HT1080 (cell line): Measurements from ENCODE around the gene TMPRSS6. TPM values are rescaled to one million over a fixed set of nuclear protein-coding genes. Genes with fewer than 3 reads are reported as not detected.

Experiments used
- DNase-seq: peaks from one replicate; pipeline ENCODE4 v3.0.0-alpha.2; 2015; ENCODE audit warnings: low read depth
- total RNA-seq: library from RNA; depleted of rRNA; stranded (reverse); fragments of >200 nt; shearing (Covaris generic); gene quantifications from 2 replicates; pipeline ENCODE4 v1.2.3, GENCODE V29; 2014

The TMPRSS6 gene
- total RNA-seq, 1 experiment from 2014 or later = 0.11 TPM

GRCh38 chr22:37052386-37053309, 56.9 kb downstream of the TMPRSS6 start:
- DNase-seq = no peak

DNA sequence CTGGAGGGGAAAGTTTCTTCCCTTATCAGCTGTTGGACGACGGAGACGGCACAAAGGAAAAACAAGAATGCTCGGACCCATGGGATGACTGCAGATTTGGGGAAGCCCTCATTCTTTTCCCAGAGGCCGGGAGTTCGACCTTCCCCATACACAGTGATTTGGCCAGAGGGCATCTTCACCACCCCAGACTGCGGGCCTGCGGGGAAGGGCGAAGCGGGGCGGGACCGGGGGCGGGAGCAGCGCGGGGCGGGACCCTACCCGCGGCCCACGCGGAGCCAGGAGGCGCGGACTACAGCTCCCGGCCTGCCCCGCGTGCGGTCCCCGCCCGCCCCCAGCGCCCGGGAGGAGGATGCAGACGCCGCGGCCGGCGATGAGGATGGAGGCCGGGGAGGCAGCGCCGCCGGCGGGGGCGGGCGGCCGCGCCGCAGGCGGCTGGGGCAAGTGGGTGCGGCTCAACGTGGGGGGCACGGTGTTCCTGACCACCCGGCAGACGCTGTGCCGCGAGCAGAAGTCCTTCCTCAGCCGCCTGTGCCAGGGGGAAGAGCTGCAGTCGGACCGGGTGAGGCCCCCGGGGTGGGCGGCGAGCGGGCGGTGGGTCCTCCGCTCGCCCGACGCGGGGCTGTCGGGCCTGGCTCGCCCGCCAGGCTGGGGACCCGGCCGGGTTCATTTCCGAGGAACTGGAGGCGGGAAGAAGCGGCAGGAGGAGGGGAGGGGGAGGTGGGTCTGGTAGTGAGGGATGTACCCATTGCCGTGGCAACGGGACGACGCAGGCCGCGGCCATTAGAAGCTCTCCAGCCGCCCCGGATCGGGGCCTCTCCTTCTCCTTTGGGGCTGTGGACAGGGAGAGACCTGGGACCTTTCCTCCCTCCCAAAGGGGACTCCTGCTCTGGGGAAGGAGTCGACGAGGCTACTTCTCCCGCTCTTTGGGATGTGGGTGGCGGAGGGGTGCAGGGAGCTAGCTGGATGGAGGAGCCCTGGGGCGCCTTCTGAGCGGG, 57.8 kb downstream of the TMPRSS6 start, which contains the start of gene KCTD17:
Gene KCTD17, plus strand, starts transcription at position 352 of the 995 bp plus-strand sequence. Its CDS starts 19 bp downstream, at position 371.
- peak; percentile 59 for DNase-seq

DNA sequence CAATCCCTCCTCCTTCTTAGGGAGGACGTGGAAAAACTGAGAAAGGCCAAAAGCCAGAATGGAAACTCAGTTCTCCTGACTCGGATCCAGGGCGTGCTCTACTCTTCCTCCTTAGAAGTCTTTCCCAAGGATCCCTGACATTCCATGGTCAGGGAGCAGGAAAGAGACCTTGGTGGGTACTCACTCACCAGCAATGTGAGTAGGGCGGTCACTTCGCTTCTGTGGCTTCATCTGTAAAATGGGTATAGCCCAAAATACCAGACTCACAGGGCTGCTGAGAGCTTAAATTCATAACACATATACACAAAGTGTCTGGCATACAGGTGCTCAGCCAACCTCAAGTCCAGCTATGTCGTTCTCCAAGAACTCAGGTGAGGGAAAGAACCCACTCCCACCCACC, 58.6 kb downstream of the TMPRSS6 start:
- no peak for DNase-seq

DNA sequence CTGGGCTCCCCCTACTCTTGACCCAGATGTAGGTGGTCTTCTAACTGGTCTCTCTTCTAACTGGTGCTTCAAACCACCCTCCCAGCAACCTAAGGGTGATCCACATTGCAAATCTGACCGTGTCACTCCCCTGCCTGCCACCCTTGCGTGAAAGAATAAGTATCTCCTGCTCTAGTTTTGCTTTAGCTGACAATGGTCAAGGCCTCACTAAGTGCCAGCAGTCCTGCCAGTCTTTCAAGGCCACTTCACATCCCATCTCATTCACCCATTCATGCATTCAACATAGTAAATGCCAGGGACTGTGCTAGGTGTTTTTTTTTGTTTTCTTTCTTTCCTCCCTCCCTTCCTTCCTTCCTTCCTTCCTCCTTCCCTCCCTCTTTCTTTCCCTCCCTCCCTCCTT, 60.3 kb downstream of the TMPRSS6 start:
- no peak for DNase-seq

- no peak for DNase-seq
These were observed 61.4 kb downstream of the TMPRSS6 start for GRCh38 chr22:37048133-37048532.

GRCh38 chr22:37047006-37047405, 62.5 kb downstream of the TMPRSS6 start:
- no peak for DNase-seq

GRCh38 chr22:37046589-37046988, 62.9 kb downstream of the TMPRSS6 start:
- DNase-seq = no peak

DNA sequence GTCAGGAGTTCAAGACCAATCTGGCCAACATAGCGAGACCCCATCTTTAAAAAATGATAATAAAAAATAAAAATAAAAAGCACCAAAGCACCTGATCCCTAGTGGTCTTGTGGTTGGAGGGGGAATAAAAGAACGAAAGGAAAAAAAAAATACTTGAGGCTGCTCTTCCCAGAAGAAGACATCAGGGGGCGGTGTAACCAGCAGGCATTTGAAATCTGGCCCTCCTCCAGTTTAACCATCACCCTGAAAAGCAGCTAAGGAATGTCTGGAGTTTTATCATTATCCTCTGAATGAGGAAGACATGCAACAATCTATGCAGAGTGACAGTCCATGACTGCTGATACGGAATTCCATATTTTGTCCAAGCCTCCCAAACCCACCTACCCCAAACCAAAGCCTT, 63.6 kb downstream of the TMPRSS6 start:
- peak; percentile 16 for DNase-seq

- DNase-seq = no peak
These were observed 64.6 kb downstream of the TMPRSS6 start for GRCh38 chr22:37044634-37045625.

DNA sequence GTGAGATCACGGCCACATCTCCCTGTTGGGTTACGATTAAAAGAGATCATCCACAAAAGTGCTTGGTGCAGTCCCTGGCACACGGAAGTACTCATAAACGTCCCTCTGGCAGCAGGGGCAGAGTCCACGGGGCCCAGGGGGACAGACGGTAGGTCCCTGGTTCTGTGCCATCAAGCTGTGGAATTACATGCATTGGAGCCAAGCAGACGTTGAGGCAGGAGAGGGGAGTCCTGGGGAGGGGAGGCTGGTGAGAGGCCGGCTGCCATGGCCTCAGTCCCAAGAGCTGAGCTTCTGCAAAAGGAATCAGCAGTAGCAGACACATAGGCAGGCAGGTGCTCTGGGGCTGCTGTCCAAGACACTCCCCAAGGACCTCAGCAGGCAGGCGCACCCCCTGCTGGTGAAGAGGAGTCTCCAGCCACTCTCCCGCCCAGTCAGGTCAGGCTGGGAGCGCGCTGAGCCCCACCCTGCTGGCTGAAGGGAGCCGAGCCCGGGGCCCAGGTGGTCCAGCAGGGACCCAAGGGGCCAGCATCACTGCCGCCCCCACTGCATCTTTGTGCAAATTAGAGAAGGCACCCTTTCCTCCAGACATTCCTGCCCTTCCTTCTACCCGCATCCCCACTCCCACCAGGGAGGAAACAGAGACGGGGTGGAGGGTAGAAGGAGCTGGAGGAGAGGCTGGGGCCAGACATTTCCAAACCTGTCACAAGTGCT, 65.5 kb downstream of the TMPRSS6 start:
- DNase-seq = peak; percentile 61

DNA sequence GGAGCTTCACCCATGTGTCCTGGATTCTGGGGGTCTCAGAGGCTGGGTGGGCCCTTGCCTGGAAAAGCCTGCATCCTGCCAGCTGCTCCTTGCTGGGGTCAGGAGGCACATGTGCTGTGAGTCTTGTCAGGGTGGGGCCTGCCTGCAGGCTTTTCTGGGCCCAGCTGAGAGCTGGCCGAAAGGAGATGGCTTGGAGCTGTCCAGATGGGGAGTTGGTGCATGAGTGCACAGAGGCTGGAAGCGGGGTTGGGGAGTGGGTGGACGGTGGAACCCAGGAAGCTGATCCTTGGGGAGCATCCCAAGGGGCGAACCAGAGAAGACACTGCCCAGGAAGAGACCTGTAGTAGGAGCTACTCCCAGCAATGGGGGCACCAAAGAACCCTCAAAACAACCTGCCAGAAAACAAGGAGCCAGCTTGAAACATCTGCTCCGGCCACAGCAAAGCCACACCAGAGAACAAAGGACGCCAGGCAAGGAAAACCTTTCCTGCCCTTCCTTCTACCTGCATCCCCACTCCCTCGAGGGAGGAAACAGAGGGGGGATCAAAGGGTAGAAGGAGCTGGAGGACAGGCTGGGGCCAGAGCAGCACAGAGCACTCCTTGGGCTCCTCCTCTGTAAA, 66.2 kb downstream of the TMPRSS6 start:
- no peak for DNase-seq

- no peak for DNase-seq
These were observed 70.0 kb downstream of the TMPRSS6 start for GRCh38 chr22:37039466-37039865.

- no peak for DNase-seq
These were observed 71.8 kb downstream of the TMPRSS6 start for GRCh38 chr22:37037669-37038068.

DNA sequence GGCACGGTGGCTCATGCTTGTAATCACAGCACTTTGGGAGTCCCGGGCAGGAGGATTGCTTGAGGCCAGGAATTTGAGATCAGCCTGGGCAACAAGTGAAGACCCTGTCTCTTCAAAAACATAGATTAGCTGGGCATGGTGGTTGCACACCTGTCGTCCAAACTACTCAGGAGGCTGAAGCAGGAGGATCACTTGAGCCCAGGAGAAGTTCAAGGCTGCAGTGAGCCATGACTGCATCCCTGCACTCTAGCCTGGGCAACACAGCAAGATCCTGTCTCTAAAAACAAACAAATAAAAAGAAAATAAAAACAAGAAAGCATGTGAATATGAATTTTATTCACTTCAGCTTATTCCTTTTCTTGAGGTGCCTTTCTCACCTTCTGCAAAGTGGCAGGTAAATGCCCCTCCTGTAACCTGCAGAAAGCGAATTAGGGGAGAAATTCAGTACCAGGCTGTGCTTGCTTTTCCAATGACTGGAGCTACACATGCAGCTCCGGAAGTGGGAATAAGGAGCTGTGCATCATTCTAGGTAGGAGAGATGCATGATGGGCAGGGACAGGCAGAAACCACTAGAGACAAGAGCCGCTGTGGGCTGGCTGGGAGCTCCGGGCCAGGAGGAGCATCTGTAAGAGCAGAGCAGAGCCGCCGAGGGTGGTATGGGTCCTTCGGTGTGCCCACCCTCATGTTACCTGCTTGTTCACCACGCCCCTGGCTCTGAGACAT, 72.7 kb downstream of the TMPRSS6 start:
- DNase-seq = no peak

- no peak for DNase-seq
These were observed 75.7 kb downstream of the TMPRSS6 start for GRCh38 chr22:37033605-37034430.

GRCh38 chr22:37032535-37033460, 76.7 kb downstream of the TMPRSS6 start:
- peak; percentile 24 for DNase-seq

GRCh38 chr22:37032134-37032534, 77.4 kb downstream of the TMPRSS6 start:
- no peak for DNase-seq
